Muscle layer of duodenum (tissue), 2 donors: ENCODE data around the gene JOSD1.

Experiments used
- H3K27ac ChIP-seq: one replicate; pipeline ENCODE4 v1.7.0; 2013; ENCODE audit warnings: mild to moderate bottlenecking, low read length
- H3K27me3 ChIP-seq: one replicate; pipeline ENCODE4 v1.7.0; 2013; ENCODE audit warnings: low read depth, mild to moderate bottlenecking, control low read depth, low read length
- H3K36me3 ChIP-seq, 2 donors: one replicate each; pipeline ENCODE4 v1.7.0; 2013; ENCODE audit warnings: low read length in 2 of 2, control low read depth in 1 of 2, mild to moderate bottlenecking in 1 of 2; ENCODE audit not compliant: insufficient read depth in 2 of 2, control insufficient read depth in 1 of 2
- H3K4me1 ChIP-seq, 2 donors: one replicate each; pipeline ENCODE4 v1.7.0; 2013; ENCODE audit warnings: low read length in 2 of 2, mild to moderate bottlenecking in 2 of 2, control low read depth in 1 of 2, moderate library complexity in 1 of 2; ENCODE audit not compliant: insufficient read depth in 2 of 2, control insufficient read depth in 1 of 2
- H3K4me3 ChIP-seq, 2 donors: one replicate each; pipeline ENCODE4 v1.7.0; 2013; ENCODE audit warnings: low read length in 2 of 2, low read depth in 1 of 2, mild to moderate bottlenecking in 1 of 2
- H3K9me3 ChIP-seq, 2 donors: one replicate each; pipeline ENCODE4 v1.7.0; 2013; ENCODE audit warnings: low read length in 2 of 2, control low read depth in 1 of 2, mild to moderate bottlenecking in 1 of 2; ENCODE audit not compliant: control insufficient read depth in 1 of 2
- donor health status: healthy.

JOSD1 gene

GRCh38 chr22:38739300-38740055 is 38.7 kb upstream of the JOSD1 start:
- peaks cover under 1 to 7% of the 10 kb centered on the region in 2 donors for H3K4me1 ChIP-seq
- no peaks in the 10 kb centered on the region for H3K9me3 ChIP-seq
- H3K27me3 ChIP-seq = no peaks in the 10 kb centered on the region
- no peak overlapping the region for H3K4me3 ChIP-seq
- H3K36me3 ChIP-seq = peaks cover 77 to 94% of the 10 kb centered on the region in 2 donors
- no peak overlapping the region for H3K27ac ChIP-seq

GRCh38 chr22:38738475-38739070 is 37.8 kb upstream of the JOSD1 start:
- peaks cover 75 to 92% of the 10 kb centered on the region in 2 donors for H3K36me3 ChIP-seq
- H3K9me3 ChIP-seq = no peaks in the 10 kb centered on the region
- peaks cover 9 to 16% of the 10 kb centered on the region in 2 donors for H3K4me1 ChIP-seq
- H3K27ac ChIP-seq = no peak overlapping the region
- H3K27me3 ChIP-seq = no peaks in the 10 kb centered on the region
- no peak overlapping the region for H3K4me3 ChIP-seq

GRCh38 chr22:38737302-38738060 is 36.7 kb upstream of the JOSD1 start:
- H3K27ac ChIP-seq = no peak overlapping the region
- no peaks in the 10 kb centered on the region for H3K27me3 ChIP-seq
- peaks cover 66 to 89% of the 10 kb centered on the region in 2 donors for H3K36me3 ChIP-seq
- H3K4me1 ChIP-seq = peaks cover 12 to 27% of the 10 kb centered on the region in 2 donors
- no peak overlapping the region for H3K4me3 ChIP-seq
- H3K9me3 ChIP-seq = no peaks in the 10 kb centered on the region

GRCh38 chr22:38736257-38736570 is 35.5 kb upstream of the JOSD1 start:
- peaks cover 12 to 32% of the 10 kb centered on the region in 2 donors for H3K4me1 ChIP-seq
- H3K36me3 ChIP-seq = peaks cover 59 to 83% of the 10 kb centered on the region in 2 donors
- no peak overlapping the region for H3K4me3 ChIP-seq
- no peaks in the 10 kb centered on the region for H3K9me3 ChIP-seq
- no peak overlapping the region for H3K27ac ChIP-seq
- no peaks in the 10 kb centered on the region for H3K27me3 ChIP-seq

GRCh38 chr22:38735465-38736256 is 34.9 kb upstream of the JOSD1 start:
- peaks cover 59 to 83% of the 10 kb centered on the region in 2 donors for H3K36me3 ChIP-seq
- H3K9me3 ChIP-seq = no peaks in the 10 kb centered on the region
- H3K4me1 ChIP-seq = peaks cover 12 to 32% of the 10 kb centered on the region in 2 donors
- no peak overlapping the region for H3K27ac ChIP-seq
- H3K27me3 ChIP-seq = no peaks in the 10 kb centered on the region
- no peak overlapping the region for H3K4me3 ChIP-seq

GRCh38 chr22:38735126-38735464 is 34.4 kb upstream of the JOSD1 start:
- Histone ChIP-seq H3K9me3 (no peaks in the 10 kb centered on the region), H3K27me3 (no peaks in the 10 kb centered on the region), H3K4me1 (peaks cover 12 to 32% of the 10 kb centered on the region in 2 donors), H3K36me3 (peaks cover 59 to 83% of the 10 kb centered on the region in 2 donors), H3K27ac (no peak overlapping the region), H3K4me3 (no peak overlapping the region)

GRCh38 chr22:38734421-38735100 is 33.8 kb upstream of the JOSD1 start:
- no peaks in the 10 kb centered on the region for H3K9me3 ChIP-seq
- H3K27ac ChIP-seq = peak overlapping the region; percentile 37
- peaks cover 59 to 83% of the 10 kb centered on the region in 2 donors for H3K36me3 ChIP-seq
- peaks cover 12 to 32% of the 10 kb centered on the region in 2 donors for H3K4me1 ChIP-seq
- H3K27me3 ChIP-seq = no peaks in the 10 kb centered on the region
- H3K4me3 ChIP-seq = no peak overlapping the region

- peaks cover 12 to 32% of the 10 kb centered on the region in 2 donors for H3K4me1 ChIP-seq
Observed at GRCh38 chr22:38733724-38734381, 33.1 kb upstream of the JOSD1 start.

GRCh38 chr22:38733329-38733723 is 32.6 kb upstream of the JOSD1 start:
- H3K27me3 ChIP-seq = no peaks in the 10 kb centered on the region
- H3K27ac ChIP-seq = peak overlapping the region; percentile 37
- peaks cover 12 to 32% of the 10 kb centered on the region in 2 donors for H3K4me1 ChIP-seq
- no peak overlapping the region for H3K4me3 ChIP-seq
- H3K36me3 ChIP-seq = peaks cover 59 to 83% of the 10 kb centered on the region in 2 donors
- no peaks in the 10 kb centered on the region for H3K9me3 ChIP-seq

More at GRCh38 chr22:38733724-38734381, 33.1 kb upstream of the JOSD1 start:
- H3K27ac ChIP-seq = peak overlapping the region; percentile 37
- H3K36me3 ChIP-seq = peaks cover 59 to 83% of the 10 kb centered on the region in 2 donors
- H3K4me3 ChIP-seq = no peak overlapping the region
- H3K9me3 ChIP-seq = no peaks in the 10 kb centered on the region
- H3K27me3 ChIP-seq = no peaks in the 10 kb centered on the region

GRCh38 chr22:38732251-38732815 is 31.6 kb upstream of the JOSD1 start:
- Histone ChIP-seq H3K9me3 (no peaks in the 10 kb centered on the region), H3K27ac (no peak overlapping the region), H3K36me3 (peaks cover 60 to 83% of the 10 kb centered on the region in 2 donors), H3K4me1 (peaks cover 12 to 32% of the 10 kb centered on the region in 2 donors), H3K27me3 (no peaks in the 10 kb centered on the region), H3K4me3 (no peak overlapping the region)
